Measurements from ENCODE around the gene TRA2B. TPM values are rescaled to one million over a fixed set of nuclear protein-coding genes. Genes with fewer than 3 reads are reported as not detected.

The TRA2B gene
- total RNA-seq, 2 donors from 2014 or later, result 137 to 267 TPM

- H3K36me3 ChIP-seq, result no peaks in the 10 kb centered on the region
- TF ChIP-seq CTCF (IDR thresholded peaks at IDR 0.05), result no peak
- no peak for ATAC-seq (ENCODE audit: insufficient number of reproducible peaks, low FRiP score, low read depth)
Measured at GRCh38 chr3:185936273-185936629, 1.6 kb downstream of the TRA2B start.

GRCh38 chr3:185935465-185936272 lies 2.1 kb downstream of the TRA2B start:
- Histone ChIP-seq H3K9me3 (no peaks in the 10 kb centered on the region), H3K27me3 (replicated peaks; ENCODE audit: insufficient read depth) (no peaks in the 10 kb centered on the region), H3K36me3 (no peaks in the 10 kb centered on the region), H3K4me3 (peak overlapping the region; percentile 80), H3K27ac (peak overlapping the region in 1 of 2 donors; percentile 97), H3K4me1 (ENCODE audit: control insufficient read depth in 1 of 2, low read depth in 2 of 2) (peaks cover 39 to 41% of the 10 kb centered on the region in 2 donors)
- ATAC-seq (ENCODE audit: insufficient number of reproducible peaks, low FRiP score, low read depth) (no peak), DNase-seq (ENCODE audit: low spot score) (no peak)
- no peak for TF ChIP-seq CTCF (IDR thresholded peaks at IDR 0.05)

More at GRCh38 chr3:185936273-185936629, 1.6 kb downstream of the TRA2B start:
- Histone ChIP-seq H3K9me3 (no peaks in the 10 kb centered on the region), H3K27ac (peak overlapping the region in 1 of 2 donors; percentile 97), H3K4me3 (peak overlapping the region; percentile 80), H3K27me3 (replicated peaks; ENCODE audit: insufficient read depth) (no peaks in the 10 kb centered on the region), H3K4me1 (ENCODE audit: control insufficient read depth in 1 of 2, low read depth in 2 of 2) (peaks cover 33 to 35% of the 10 kb centered on the region in 2 donors)
- no peak for DNase-seq (ENCODE audit: low spot score)

GRCh38 chr3:185934767-185935464 lies 2.9 kb downstream of the TRA2B start:
- peaks cover 47 to 49% of the 10 kb centered on the region in 2 donors for H3K4me1 ChIP-seq (ENCODE audit: control insufficient read depth in 1 of 2, low read depth in 2 of 2)
- H3K9me3 ChIP-seq, result no peaks in the 10 kb centered on the region
- no peak for DNase-seq (ENCODE audit: low spot score)
- TF ChIP-seq CTCF (IDR thresholded peaks at IDR 0.05), result no peak
- H3K36me3 ChIP-seq, result peaks cover 6% of the 10 kb centered on the region
- H3K27me3 ChIP-seq (replicated peaks; ENCODE audit: insufficient read depth), result no peaks in the 10 kb centered on the region
- peak overlapping the region; percentile 80 for H3K4me3 ChIP-seq
- H3K27ac ChIP-seq, result peak overlapping the region in 1 of 2 donors; percentile 97
- ATAC-seq (ENCODE audit: insufficient number of reproducible peaks, low FRiP score, low read depth), result no peak

GRCh38 chr3:185934174-185934557 lies 3.6 kb downstream of the TRA2B start:
- no peaks in the 10 kb centered on the region for H3K9me3 ChIP-seq
- peak overlapping the region; percentile 80 for H3K4me3 ChIP-seq
- H3K27me3 ChIP-seq (replicated peaks; ENCODE audit: insufficient read depth), result no peaks in the 10 kb centered on the region
- DNase-seq (ENCODE audit: low spot score), result no peak
- no peak for ATAC-seq (ENCODE audit: insufficient number of reproducible peaks, low FRiP score, low read depth)
- peak overlapping the region in 1 of 2 donors; percentile 97 for H3K27ac ChIP-seq
- no peak for TF ChIP-seq CTCF (IDR thresholded peaks at IDR 0.05)
- peaks cover 54 to 56% of the 10 kb centered on the region in 2 donors for H3K4me1 ChIP-seq (ENCODE audit: control insufficient read depth in 1 of 2, low read depth in 2 of 2)
- peaks cover 8% of the 10 kb centered on the region for H3K36me3 ChIP-seq
